AG09319 (cell line): ENCODE results near the gene LUC7L3.

Experiments used
- DNase-seq: peaks from one replicate; pipeline ENCODE4 v3.0.0-alpha.2; 2010; ENCODE audit warnings: low read depth; ENCODE audit errors: extremely low read depth
- CTCF ChIP-seq: IDR thresholded peaks from 2 replicates; pipeline ENCODE4 v1.5.1; 2011; ENCODE audit warnings: low read depth, mild to moderate bottlenecking, inconsistent platforms, low read length, moderate library complexity

LUC7L3 gene

GRCh38 chr17:50758524-50758923, 39.1 kb downstream of the LUC7L3 start:
- TF ChIP-seq CTCF = no peak
- no peak for DNase-seq

- no peak for TF ChIP-seq CTCF
- DNase-seq = no peak
Observed at GRCh38 chr17:50758989-50759544, 39.7 kb downstream of the LUC7L3 start.

- TF ChIP-seq CTCF = no peak
- DNase-seq = no peak
Observed at GRCh38 chr17:50762177-50762576, 42.8 kb downstream of the LUC7L3 start.

- no peak for DNase-seq
- TF ChIP-seq CTCF = no peak
Observed at GRCh38 chr17:50763716-50764475, 44.5 kb downstream of the LUC7L3 start.

- no peak for TF ChIP-seq CTCF
Observed at GRCh38 chr17:50764734-50765149, 45.3 kb downstream of the LUC7L3 start.

GRCh38 chr17:50765454-50766221, 46.2 kb downstream of the LUC7L3 start:
- no peak for TF ChIP-seq CTCF
- DNase-seq = no peak

More at GRCh38 chr17:50764734-50765149, 45.3 kb downstream of the LUC7L3 start:
- no peak for DNase-seq
